ENCODE data around the gene SPEG.

- peak; percentile 6; the same call in 1 of the 2 replicates for TF ChIP-seq CTCF (IDR thresholded peaks at IDR 0.05)
- no peak for TF ChIP-seq CBFB (CRISPR knock-in tag; IDR thresholded peaks at IDR 0.05; ENCODE audit: low read depth)
- TF ChIP-seq ATF3 (CRISPR knock-in tag; conservative IDR thresholded peaks at IDR 0.05) = no peak
- no peak for TF ChIP-seq ZSCAN18 (CRISPR knock-in tag; IDR thresholded peaks at IDR 0.05)
- no peak for TF ChIP-seq GTF2I (CRISPR knock-in tag; conservative IDR thresholded peaks at IDR 0.05)
- TF ChIP-seq ELF4 (CRISPR knock-in tag; IDR thresholded peaks at IDR 0.05; ENCODE audit: low read depth) = no peak
- TF ChIP-seq ZNF416 (CRISPR knock-in tag; IDR thresholded peaks at IDR 0.05) = no peak
- TF ChIP-seq MAX (CRISPR knock-in tag; IDR thresholded peaks at IDR 0.05) = no peak
- no peak for TF ChIP-seq ERG (CRISPR knock-in tag; IDR thresholded peaks at IDR 0.05)
- TF ChIP-seq HMGXB4 (CRISPR knock-in tag; IDR thresholded peaks at IDR 0.05) = no peak
- no peak for TF ChIP-seq MLX (CRISPR knock-in tag; IDR thresholded peaks at IDR 0.05)
- TF ChIP-seq PREB (CRISPR knock-in tag; IDR thresholded peaks at IDR 0.05; ENCODE audit: borderline replicate concordance) = no peak
- TF ChIP-seq GABPB1 (CRISPR knock-in tag; IDR thresholded peaks at IDR 0.05) = no peak
Measured at GRCh38 chr2:219457784-219458369, 23.2 kb downstream of the SPEG start.
